CD8-positive, alpha-beta memory T cell (primary cell): ENCODE measurements around the gene ADGRB2. TPM values are rescaled to one million over a fixed set of nuclear protein-coding genes. Genes with fewer than 3 reads are reported as not detected.

Experiments
- CTCF ChIA-PET: fragments of 350-600 bp; sonication (Branson Sonifier 250); formaldehyde crosslinking; loops from one replicate; lab custom pipeline; 2021; ENCODE audit warnings: antibody characterized with exemption; lab: Charles Lee
- POLR2A ChIA-PET: fragments of 350-600 bp; sonication (Branson Sonifier 250); formaldehyde crosslinking; loops from one replicate; lab custom pipeline; 2021; ENCODE audit warnings: antibody characterized with exemption; lab: Charles Lee
- DNase-seq, 5 donors: peaks; one replicate each; pipeline versions ENCODE4 v3.0.0 to v3.0.0-alpha.2; 2020 to 2022; ENCODE audit warnings: mixed read lengths in 1 of 5
- H3K27ac ChIP-seq: one replicate; pipeline ENCODE4 v1.7.0; 2013; ENCODE audit warnings: low read depth, mild to moderate bottlenecking, low read length, moderate library complexity
- H3K27me3 ChIP-seq: 2 replicates; pipeline ENCODE4 v1.7.0; 2013; ENCODE audit warnings: low read length, mild to moderate bottlenecking; ENCODE audit not compliant: insufficient read depth, poor library complexity, severe bottlenecking
- H3K36me3 ChIP-seq: 2 replicates; pipeline ENCODE4 v1.7.0; 2013; ENCODE audit warnings: mild to moderate bottlenecking, low read length, moderate library complexity; ENCODE audit not compliant: insufficient read depth
- H3K4me1 ChIP-seq: 2 replicates; pipeline ENCODE4 v1.7.0; 2013; ENCODE audit warnings: mild to moderate bottlenecking, low read length, moderate library complexity; ENCODE audit not compliant: insufficient read depth
- H3K4me3 ChIP-seq: 2 replicates; pipeline ENCODE4 v1.7.0; 2013; ENCODE audit warnings: mild to moderate bottlenecking, low read length
- H3K9me3 ChIP-seq: 2 replicates; pipeline ENCODE4 v1.7.0; 2013; ENCODE audit warnings: mild to moderate bottlenecking, low read length
- H3K27ac Mint-ChIP-seq, 8 donors: one replicate each; pipeline ENCODE4 v1.8.0; 2020 to 2021; ENCODE audit warnings: mixed read lengths in 8 of 8, mild to moderate bottlenecking in 6 of 8, inconsistent platforms in 3 of 8, moderate library complexity in 3 of 8
- H3K27me3 Mint-ChIP-seq, 2 donors: one replicate each; pipeline ENCODE4 v1.8.0; 2020 to 2021; ENCODE audit warnings: mixed read lengths in 2 of 2, mild to moderate bottlenecking in 1 of 2, moderate library complexity in 1 of 2
- H3K36me3 Mint-ChIP-seq, 3 donors: one replicate each; pipeline ENCODE4 v1.8.0; 2020 to 2021; ENCODE audit warnings: mixed read lengths in 3 of 3, inconsistent platforms in 1 of 3, mild to moderate bottlenecking in 1 of 3
- H3K4me1 Mint-ChIP-seq, 3 donors: one replicate each; pipeline ENCODE4 v1.8.0; 2020 to 2021; ENCODE audit warnings: mixed read lengths in 3 of 3, inconsistent platforms in 1 of 3, mild to moderate bottlenecking in 1 of 3
- H3K4me3 Mint-ChIP-seq, 7 donors: one replicate each; pipeline ENCODE4 v1.8.0; 2020 to 2021; ENCODE audit warnings: mixed read lengths in 7 of 7, mild to moderate bottlenecking in 6 of 7, moderate library complexity in 4 of 7, inconsistent platforms in 2 of 7
- H3K9me3 Mint-ChIP-seq, 5 donors: one replicate each; pipeline ENCODE4 v1.8.0; 2020 to 2022; ENCODE audit warnings: mixed read lengths in 5 of 5, mild to moderate bottlenecking in 3 of 5, moderate library complexity in 2 of 5, inconsistent platforms in 1 of 5
- polyA plus RNA-seq: library from polyadenylated mRNA; unstranded; fragments of 300-500 nt; fragmentation: Illumina TruSeq; gene quantifications from one replicate; pipeline ENCODE4 v1.2.3, GENCODE V29; 2021
- total RNA-seq, 2 experiments: library from RNA; stranded (reverse); gene quantifications; one replicate each; pipeline ENCODE4 v1.2.3, GENCODE V29; 2021

The ADGRB2 gene
- total and polyA plus RNA-seq, 3 experiments from 2014 or later = 0.24 to 0.57 (median 0.35) TPM

DNA sequence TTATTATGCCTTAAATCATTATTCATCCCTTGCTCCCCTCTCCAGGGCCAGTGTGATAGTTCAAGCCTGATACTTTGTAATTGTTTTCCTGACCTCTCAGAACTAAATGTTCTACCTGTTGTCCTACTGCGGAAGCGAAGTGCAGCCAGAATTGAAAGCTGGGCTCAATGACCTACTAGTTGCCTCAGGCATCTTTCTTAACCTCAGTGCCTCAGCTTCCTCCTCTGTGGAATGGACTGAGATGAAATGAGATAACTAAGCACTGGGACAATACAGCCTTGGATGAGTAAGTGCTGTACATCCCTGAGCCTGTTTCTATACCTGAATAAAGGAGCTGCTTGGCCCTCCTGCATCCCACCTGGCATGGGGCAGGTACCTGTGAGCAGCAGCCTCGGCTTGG is 86.7 kb downstream of the ADGRB2 start:
- POLR2A ChIA-PET = no interaction called here
- H3K27me3 Mint-ChIP-seq = peaks cover 8 to 16% of the 10 kb centered on the region in 2 donors
- DNase-seq = no peak
- no peaks in the 10 kb centered on the region for H3K4me1 Mint-ChIP-seq
- no peak overlapping the region for H3K27ac Mint-ChIP-seq
- H3K36me3 Mint-ChIP-seq = no peaks in the 10 kb centered on the region
- Histone ChIP-seq H3K4me3 (no peak overlapping the region), H3K36me3 (no peaks in the 10 kb centered on the region), H3K4me1 (no peaks in the 10 kb centered on the region), H3K9me3 (no peaks in the 10 kb centered on the region), H3K27ac (no peak overlapping the region), H3K27me3 (no peaks in the 10 kb centered on the region)
- no peak overlapping the region for H3K4me3 Mint-ChIP-seq
- CTCF ChIA-PET = no interaction called here
- no peaks in the 10 kb centered on the region for H3K9me3 Mint-ChIP-seq

Other genes with a start within 250 kb of the ADGRB2 start
- not detected for gene TINAGL1, start 187.8 kb downstream of the ADGRB2 start, total RNA-seq
- gene TINAGL1, start 187.8 kb downstream of the ADGRB2 start, polyA plus RNA-seq = not detected
- gene HCRTR1, start 146.7 kb downstream of the ADGRB2 start, total RNA-seq = not detected
- gene HCRTR1, start 146.7 kb downstream of the ADGRB2 start, polyA plus RNA-seq = not detected
- 10 to 100 TPM; 67.9 to 69.9 TPM for gene PEF1, start 119.5 kb downstream of the ADGRB2 start, total RNA-seq
- 98.9 TPM for gene PEF1, start 119.5 kb downstream of the ADGRB2 start, polyA plus RNA-seq
- under 1 TPM in 1 of 2 experiments, not detected in 1; 0.85 TPM for gene COL16A1, start 60.3 kb downstream of the ADGRB2 start, total RNA-seq
- not detected for gene COL16A1, start 60.3 kb downstream of the ADGRB2 start, polyA plus RNA-seq
- gene SPOCD1, start 51.7 kb upstream of the ADGRB2 start, total RNA-seq = under 1 TPM in 1 of 2 experiments, not detected in 1; 0.18 TPM
- not detected for gene SPOCD1, start 51.7 kb upstream of the ADGRB2 start, polyA plus RNA-seq
- gene PTP4A2, start 174.0 kb upstream of the ADGRB2 start, total RNA-seq = 100 to 1,000 TPM; 339 to 368 TPM
- gene PTP4A2, start 174.0 kb upstream of the ADGRB2 start, polyA plus RNA-seq = 598 TPM
- 100 to 1,000 TPM; 210 TPM for gene KHDRBS1, start 249.5 kb upstream of the ADGRB2 start, total RNA-seq
- gene KHDRBS1, start 249.5 kb upstream of the ADGRB2 start, polyA plus RNA-seq = 117 TPM